Omental fat pad (tissue), 4 donors: Measurements from ENCODE around the gene SYT1. TPM values are rescaled to one million over a fixed set of nuclear protein-coding genes. Genes with fewer than 3 reads are reported as not detected.

Experiments
- ATAC-seq: fragments of 150-250 bp; one replicate; pipeline ENCODE4 v1.9.1; 2016; ENCODE audit warnings: mild to moderate bottlenecking, moderate library complexity; ENCODE audit not compliant: low FRiP score
- DNase-seq: peaks from one replicate; pipeline ENCODE4 v3.0.0-alpha.2; 2019; ENCODE audit warnings: low spot score
- small RNA-seq: library from RNA; depleted of rRNA; stranded (forward); fragments of <200 nt; gene quantifications from one replicate; pipeline ENCODE3, GENCODE V24; 2016
- total RNA-seq, 4 donors: library from RNA; depleted of rRNA; stranded (reverse); fragments of >200 nt; gene quantifications; one replicate each; pipeline ENCODE4 v1.1.0, GENCODE V29; 2016
- TF ChIP-seq, protein P1 (sequence below), 3 donors: fragments of 450-650 bp; IDR thresholded peaks; one replicate each; pipeline ENCODE4 v1.5.1; 2016 to 2017; ENCODE audit warnings: antibody characterized with exemption in 3 of 3, mild to moderate bottlenecking in 3 of 3, moderate library complexity in 2 of 3

SYT1 gene
- total RNA-seq, 4 donors from 2014 or later: 0.72 to 3.1 (median 1.7) TPM

DNA sequence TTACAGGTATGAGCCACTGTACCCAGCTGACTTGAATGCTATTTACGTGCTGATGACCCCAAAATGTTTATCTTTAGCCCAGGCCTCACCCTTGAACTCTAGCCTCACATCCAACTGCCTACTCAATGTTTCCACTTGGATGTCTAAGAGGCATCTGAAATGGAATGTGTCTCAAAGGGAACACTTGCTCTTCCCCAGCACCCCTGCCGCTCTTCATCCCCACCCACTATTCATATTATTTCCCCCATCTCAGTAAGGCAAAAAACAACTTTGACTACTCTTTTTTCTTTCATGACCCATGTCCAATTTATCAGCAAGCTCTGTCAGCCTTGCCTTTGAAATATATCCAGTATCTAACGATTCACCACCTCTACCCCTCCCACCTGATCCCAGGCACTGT lies 621.6 kb downstream of the SYT1 start:
- no peak for ATAC-seq
- TF ChIP-seq, protein P1, sequence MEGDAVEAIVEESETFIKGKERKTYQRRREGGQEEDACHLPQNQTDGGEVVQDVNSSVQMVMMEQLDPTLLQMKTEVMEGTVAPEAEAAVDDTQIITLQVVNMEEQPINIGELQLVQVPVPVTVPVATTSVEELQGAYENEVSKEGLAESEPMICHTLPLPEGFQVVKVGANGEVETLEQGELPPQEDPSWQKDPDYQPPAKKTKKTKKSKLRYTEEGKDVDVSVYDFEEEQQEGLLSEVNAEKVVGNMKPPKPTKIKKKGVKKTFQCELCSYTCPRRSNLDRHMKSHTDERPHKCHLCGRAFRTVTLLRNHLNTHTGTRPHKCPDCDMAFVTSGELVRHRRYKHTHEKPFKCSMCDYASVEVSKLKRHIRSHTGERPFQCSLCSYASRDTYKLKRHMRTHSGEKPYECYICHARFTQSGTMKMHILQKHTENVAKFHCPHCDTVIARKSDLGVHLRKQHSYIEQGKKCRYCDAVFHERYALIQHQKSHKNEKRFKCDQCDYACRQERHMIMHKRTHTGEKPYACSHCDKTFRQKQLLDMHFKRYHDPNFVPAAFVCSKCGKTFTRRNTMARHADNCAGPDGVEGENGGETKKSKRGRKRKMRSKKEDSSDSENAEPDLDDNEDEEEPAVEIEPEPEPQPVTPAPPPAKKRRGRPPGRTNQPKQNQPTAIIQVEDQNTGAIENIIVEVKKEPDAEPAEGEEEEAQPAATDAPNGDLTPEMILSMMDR (IDR thresholded peaks at IDR 0.05): no peak
- no peak for DNase-seq

DNA sequence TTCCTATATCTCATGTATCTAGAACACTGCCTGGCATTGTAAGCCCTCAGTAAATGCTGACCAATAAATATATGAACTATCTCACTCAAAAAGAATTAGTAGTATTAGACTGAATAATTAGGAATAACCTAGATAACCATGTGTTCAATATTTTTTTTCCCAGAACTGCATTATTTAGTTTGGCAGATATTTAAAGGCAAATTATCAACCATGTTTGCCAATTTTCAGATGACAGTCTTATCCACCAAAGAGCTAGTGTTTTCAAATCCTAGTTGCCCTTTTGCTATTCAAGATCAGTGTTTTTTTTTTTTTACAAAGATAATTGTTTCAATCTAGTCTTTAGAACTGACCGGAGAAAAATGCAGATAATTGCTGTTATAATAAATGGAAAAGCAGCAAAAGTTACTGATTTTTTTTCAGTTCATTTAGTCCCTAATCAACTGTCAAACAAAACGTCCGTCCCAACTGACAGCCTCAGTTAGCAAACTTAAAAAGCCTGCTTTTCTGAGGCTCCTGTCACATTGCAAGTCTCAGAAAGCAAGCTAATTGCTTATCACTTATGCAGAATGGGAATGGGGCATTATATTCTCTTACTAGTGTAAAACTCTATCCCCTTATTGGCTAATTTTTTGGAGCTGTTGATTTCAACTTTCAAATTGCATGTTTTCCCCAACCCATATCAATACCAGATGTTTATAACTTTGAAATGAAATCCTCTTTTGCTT lies 623.0 kb downstream of the SYT1 start:
- DNase-seq (no peak), ATAC-seq (no peak)
- TF ChIP-seq, protein P1 (IDR thresholded peaks at IDR 0.05): no peak

Small RNAs within 50 kb of the gene (small RNA-seq; reads per million reads assigned to genes)
- not detected for gene MIR1252
